Coronary artery (tissue), 2 donors: ENCODE measurements around the gene EFCAB9.
"Not testable (repeated sequence)": the region's sequence is repeated elsewhere in the genome, so short reads cannot be mapped to it uniquely, and the experiment has no call there.

ENCODE experiments used
- DNase-seq: peaks from one replicate; pipeline ENCODE4 v3.0.0-alpha.2; 2017; ENCODE audit warnings: low spot score
- H3K27ac ChIP-seq, 2 donors: fragments of 200-600 bp; sonication (generic); one replicate each; pipeline ENCODE4 v1.5.1; 2016 to 2019
- H3K4me3 ChIP-seq: fragments of 200-600 bp; sonication (generic); 2 replicates; pipeline ENCODE4 v1.5.1; 2016; ENCODE audit warnings: mild to moderate bottlenecking, moderate library complexity
- CTCF ChIP-seq: fragments of 200-600 bp; sonication (generic); IDR thresholded peaks from one replicate; pipeline ENCODE4 v1.5.1; 2019; ENCODE audit warnings: antibody characterized with exemption

The EFCAB9 gene

GRCh38 chr5:172188893-172189692 lies 4.9 kb upstream of the EFCAB9 start:
- no peak for DNase-seq
- Histone ChIP-seq H3K4me3 (peak overlapping the region; percentile 88), H3K27ac (no peak overlapping the region)
- TF ChIP-seq CTCF, result no peak

- TF ChIP-seq CTCF, result no peak
- DNase-seq, result no peak
- H3K27ac ChIP-seq, result no peak overlapping the region
- no peak overlapping the region for H3K4me3 ChIP-seq
These were observed 4.2 kb upstream of the EFCAB9 start for GRCh38 chr5:172189693-172190296.

- no peak for DNase-seq
- H3K4me3 ChIP-seq, result no peak overlapping the region
- no peak overlapping the region for H3K27ac ChIP-seq
- TF ChIP-seq CTCF, result no peak
These were observed 1.2 kb downstream of the EFCAB9 start for GRCh38 chr5:172194985-172195774.

GRCh38 chr5:172197775-172198174 lies 3.8 kb downstream of the EFCAB9 start:
- DNase-seq, H3K4me3 ChIP-seq, H3K27ac ChIP-seq: not testable (repeated sequence)

- no peak for TF ChIP-seq CTCF
- no peak overlapping the region for H3K27ac ChIP-seq
- DNase-seq, result no peak
- H3K4me3 ChIP-seq, result no peak overlapping the region
These were observed 5.5 kb downstream of the EFCAB9 start for GRCh38 chr5:172199446-172199845.

- Histone ChIP-seq H3K27ac (no peak overlapping the region), H3K4me3 (no peak overlapping the region)
- TF ChIP-seq CTCF, result no peak
- no peak for DNase-seq
These were observed 6.5 kb downstream of the EFCAB9 start for GRCh38 chr5:172200476-172200875.

- not testable (repeated sequence) for DNase-seq
These were observed 12.0 kb downstream of the EFCAB9 start for GRCh38 chr5:172205984-172206383.

More at GRCh38 chr5:172205984-172206383, 12.0 kb downstream of the EFCAB9 start:
- not testable (repeated sequence) for H3K27ac ChIP-seq, H3K4me3 ChIP-seq
